Dedifferentiated amniotic fluid mesenchymal stem cell (primary cell): Measurements from ENCODE around the gene DHDDS.
A peak's percentile ranks its signal among the peaks of the same experiment; 100 is the strongest.

Experiments used
- DNase-seq: peaks from one replicate; pipeline ENCODE4 v3.0.0-alpha.2; 2016; ENCODE audit errors: extremely low spot score

Gene DHDDS

GRCh38 chr1:26417111-26417759, 14.9 kb upstream of the DHDDS start:
- DNase-seq: peak; percentile 52

- no peak for DNase-seq
These were observed 13.2 kb upstream of the DHDDS start for GRCh38 chr1:26418865-26419349.

- DNase-seq: no peak
These were observed 12.6 kb upstream of the DHDDS start for GRCh38 chr1:26419494-26419893.

GRCh38 chr1:26429721-26430120, 2.4 kb upstream of the DHDDS start:
- DNase-seq: no peak

GRCh38 chr1:26432793-26433192, 672 bp downstream of the DHDDS start:
- no peak for DNase-seq

GRCh38 chr1:26434161-26434752, 2.1 kb downstream of the DHDDS start:
- DNase-seq: no peak

GRCh38 chr1:26438041-26438440, 5.9 kb downstream of the DHDDS start:
- no peak for DNase-seq

GRCh38 chr1:26440259-26440658, 8.1 kb downstream of the DHDDS start:
- no peak for DNase-seq

GRCh38 chr1:26449868-26450267, 17.7 kb downstream of the DHDDS start:
- no peak for DNase-seq

GRCh38 chr1:26450908-26451307, 18.8 kb downstream of the DHDDS start:
- DNase-seq: no peak

- DNase-seq: no peak
These were observed 20.5 kb downstream of the DHDDS start for GRCh38 chr1:26452459-26453183.

GRCh38 chr1:26459148-26459547, 27.0 kb downstream of the DHDDS start:
- no peak for DNase-seq

GRCh38 chr1:26459573-26460031, 27.5 kb downstream of the DHDDS start:
- no peak for DNase-seq

- DNase-seq: no peak
These were observed 36.8 kb downstream of the DHDDS start for GRCh38 chr1:26468911-26469310.

GRCh38 chr1:26469558-26469957, 37.4 kb downstream of the DHDDS start:
- no peak for DNase-seq

- no peak for DNase-seq
These were observed 38.9 kb downstream of the DHDDS start for GRCh38 chr1:26470878-26471497.

GRCh38 chr1:26471498-26472319, 39.6 kb downstream of the DHDDS start:
- DNase-seq: peak; percentile 34

- peak; percentile 85 for DNase-seq
These were observed 40.3 kb downstream of the DHDDS start, which contains the start of gene HMGN2 for GRCh38 chr1:26472320-26472900. TSS of gene HMGN2 (plus strand) at chr1:26472440. CDS start at chr1:26472613, 173 bp downstream.

GRCh38 chr1:26472901-26473845, 41.1 kb downstream of the DHDDS start:
- peak; percentile 88 for DNase-seq

- no peak for DNase-seq
These were observed 42.7 kb downstream of the DHDDS start for GRCh38 chr1:26474818-26475217.
